A549 treated with Hydrocortisone at 1 μM for 4 hours (cell line): Measurements from ENCODE around the gene TTC7B. TPM values are rescaled to one million over a fixed set of nuclear protein-coding genes. Genes with fewer than 3 reads are reported as not detected.

Experiments
- total RNA-seq: library from RNA; stranded (reverse); fragments of 200-300 nt; extraction: Qiagen RNA extraction; gene quantifications from 5 replicates; pipeline ENCODE4 v1.2.3, GENCODE V29; 2022

Gene TTC7B
- total RNA-seq = 15.4 to 23.9 TPM (median 18.6 TPM) in 5 replicates

GRCh38 chr14:90815822-90816662, at the start of gene TTC7B:
TTC7B (minus strand) TSS chr14:90816430; CDS start chr14:90816295, 135 bp downstream.

Other genes starting within 250 kb of the TTC7B start
- 3.4 to 7.8 TPM (median 5.4 TPM) in 5 replicates for gene RPS6KA5, start 244.2 kb upstream of the TTC7B start, total RNA-seq